Activated naive CD4-positive, alpha-beta T cell treated with anti-CD3 and anti-CD28 coated beads, Interleukin-2, amount 50 U/mL, for 24 hours (primary cell): ENCODE data around the gene GAS6.

Experiments used
- H3K27ac Mint-ChIP-seq: one replicate; pipeline ENCODE4 v1.8.0; 2021; ENCODE audit warnings: mild to moderate bottlenecking, mixed read lengths
- H3K27me3 Mint-ChIP-seq: one replicate; pipeline ENCODE4 v1.8.0; 2021; ENCODE audit warnings: mixed read lengths
- H3K36me3 Mint-ChIP-seq: one replicate; pipeline ENCODE4 v1.8.0; 2021; ENCODE audit warnings: mixed read lengths
- H3K4me1 Mint-ChIP-seq: one replicate; pipeline ENCODE4 v1.8.0; 2021; ENCODE audit warnings: mixed read lengths
- H3K4me3 Mint-ChIP-seq: one replicate; pipeline ENCODE4 v1.8.0; 2021; ENCODE audit warnings: mild to moderate bottlenecking, mixed read lengths
- H3K9me3 Mint-ChIP-seq: one replicate; pipeline ENCODE4 v1.8.0; 2021; ENCODE audit warnings: mixed read lengths

Gene GAS6

GRCh38 chr13:113852536-113853517 lies 11.0 kb downstream of the GAS6 start:
- Mint-ChIP-seq H3K36me3 (no peaks in the 10 kb centered on the region), H3K27ac (no peak overlapping the region), H3K27me3 (no peaks in the 10 kb centered on the region), H3K4me1 (peaks cover 13% of the 10 kb centered on the region), H3K4me3 (no peak overlapping the region), H3K9me3 (no peaks in the 10 kb centered on the region)

- Mint-ChIP-seq H3K9me3 (no peaks in the 10 kb centered on the region), H3K4me1 (peaks cover 13% of the 10 kb centered on the region), H3K27ac (no peak overlapping the region), H3K36me3 (no peaks in the 10 kb centered on the region), H3K4me3 (no peak overlapping the region), H3K27me3 (no peaks in the 10 kb centered on the region)
Measured at GRCh38 chr13:113851826-113852535, 11.9 kb downstream of the GAS6 start.

- Mint-ChIP-seq H3K9me3 (no peaks in the 10 kb centered on the region), H3K4me3 (no peak overlapping the region), H3K27me3 (no peaks in the 10 kb centered on the region), H3K4me1 (peaks cover 17% of the 10 kb centered on the region), H3K36me3 (no peaks in the 10 kb centered on the region), H3K27ac (no peak overlapping the region)
Measured at GRCh38 chr13:113851480-113851803, 12.4 kb downstream of the GAS6 start.

DNA sequence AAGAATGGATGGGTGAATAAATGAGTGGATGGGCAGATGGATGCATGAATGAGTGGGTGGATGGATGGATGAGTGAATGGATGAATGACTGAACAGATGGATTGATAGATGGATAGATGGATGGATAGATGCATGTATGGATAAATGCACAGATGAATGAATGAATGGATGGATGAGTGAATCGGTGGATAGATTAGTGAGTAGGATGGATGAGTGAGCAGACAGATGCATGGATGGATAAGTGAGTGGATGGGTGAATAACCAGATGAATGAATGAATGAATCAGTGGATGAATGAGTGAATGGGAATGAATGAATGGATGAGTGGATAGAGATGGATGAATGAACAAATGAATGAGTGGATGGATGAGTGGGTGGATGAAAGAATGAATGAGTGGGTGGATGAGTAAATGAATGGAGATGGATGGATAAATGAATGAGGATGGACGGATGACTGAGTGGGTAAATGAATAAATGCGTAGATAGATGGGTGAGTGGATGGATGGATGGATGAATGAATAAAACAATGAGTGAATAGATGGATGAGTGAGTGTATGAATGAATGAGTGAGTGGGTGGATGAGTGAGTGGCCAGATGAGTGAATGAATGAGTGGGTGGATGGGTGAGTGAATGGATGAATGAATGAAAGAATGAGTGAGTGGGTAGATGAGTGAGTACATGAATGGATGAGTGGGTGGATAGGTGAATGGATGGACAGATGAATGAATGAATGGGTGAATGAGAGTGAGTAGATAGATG lies 13.0 kb downstream of the GAS6 start:
- no peaks in the 10 kb centered on the region for H3K9me3 Mint-ChIP-seq
- H3K27ac Mint-ChIP-seq = no peak overlapping the region
- H3K36me3 Mint-ChIP-seq = no peaks in the 10 kb centered on the region
- H3K4me1 Mint-ChIP-seq = peaks cover 22% of the 10 kb centered on the region
- H3K27me3 Mint-ChIP-seq = no peaks in the 10 kb centered on the region
- no peak overlapping the region for H3K4me3 Mint-ChIP-seq

DNA sequence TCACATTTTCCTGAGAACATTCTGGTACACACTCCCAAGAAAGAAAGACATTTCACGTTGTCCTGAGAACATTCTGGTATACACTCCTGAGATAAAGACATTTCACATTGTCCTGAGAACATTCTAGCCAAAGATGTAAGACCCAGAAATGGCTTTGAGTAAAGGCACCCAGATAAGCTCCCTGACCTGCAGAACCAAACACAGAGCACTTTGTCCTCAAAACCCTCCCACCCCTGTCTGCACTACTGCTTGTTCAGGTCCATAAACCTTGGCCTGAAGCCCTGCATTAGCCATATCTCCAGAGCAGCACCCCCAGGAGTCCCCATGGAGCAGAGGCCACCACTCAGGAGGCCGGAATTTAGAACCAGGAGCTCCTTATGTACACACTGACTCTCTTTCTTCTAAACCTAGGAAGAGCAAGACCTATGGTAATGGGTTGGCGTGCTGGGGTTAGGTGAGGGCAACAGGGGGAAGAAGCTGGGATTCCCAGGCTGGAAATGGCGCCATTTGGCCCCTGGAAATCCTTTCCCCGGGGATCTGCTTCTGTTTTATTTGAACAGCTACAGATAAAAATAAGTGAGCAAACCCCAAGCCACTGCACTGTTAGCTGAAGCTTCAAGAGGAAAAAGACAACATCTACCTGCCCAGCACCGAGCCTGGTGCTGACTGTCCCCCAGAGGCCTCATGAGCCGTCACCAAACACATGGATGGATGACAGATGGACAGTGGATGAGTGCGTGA lies 13.7 kb downstream of the GAS6 start:
- Mint-ChIP-seq H3K36me3 (no peaks in the 10 kb centered on the region), H3K27ac (no peak overlapping the region), H3K27me3 (no peaks in the 10 kb centered on the region), H3K4me1 (peaks cover 29% of the 10 kb centered on the region), H3K4me3 (no peak overlapping the region), H3K9me3 (no peaks in the 10 kb centered on the region)

DNA sequence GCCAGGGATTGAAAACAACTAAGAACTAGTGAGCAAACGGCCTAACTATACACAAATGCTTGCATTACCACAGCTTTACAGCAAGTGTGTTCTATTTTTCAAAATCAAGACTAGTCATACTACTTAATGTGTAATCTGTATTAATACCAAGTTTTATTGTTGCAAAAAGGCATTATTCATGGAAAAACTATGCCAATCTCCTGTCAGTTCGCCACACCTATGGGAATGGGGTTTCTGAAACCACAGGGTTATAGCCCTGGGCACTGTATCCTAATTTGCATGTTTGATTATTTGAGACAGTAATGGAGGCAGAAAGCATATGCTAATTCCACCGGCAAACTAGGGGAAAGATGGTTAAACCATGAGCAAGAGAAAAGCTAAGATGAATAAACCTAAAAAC lies 14.3 kb downstream of the GAS6 start:
- Mint-ChIP-seq H3K36me3 (no peaks in the 10 kb centered on the region), H3K4me1 (peaks cover 31% of the 10 kb centered on the region), H3K27ac (no peak overlapping the region), H3K27me3 (no peaks in the 10 kb centered on the region), H3K4me3 (no peak overlapping the region), H3K9me3 (no peaks in the 10 kb centered on the region)

DNA sequence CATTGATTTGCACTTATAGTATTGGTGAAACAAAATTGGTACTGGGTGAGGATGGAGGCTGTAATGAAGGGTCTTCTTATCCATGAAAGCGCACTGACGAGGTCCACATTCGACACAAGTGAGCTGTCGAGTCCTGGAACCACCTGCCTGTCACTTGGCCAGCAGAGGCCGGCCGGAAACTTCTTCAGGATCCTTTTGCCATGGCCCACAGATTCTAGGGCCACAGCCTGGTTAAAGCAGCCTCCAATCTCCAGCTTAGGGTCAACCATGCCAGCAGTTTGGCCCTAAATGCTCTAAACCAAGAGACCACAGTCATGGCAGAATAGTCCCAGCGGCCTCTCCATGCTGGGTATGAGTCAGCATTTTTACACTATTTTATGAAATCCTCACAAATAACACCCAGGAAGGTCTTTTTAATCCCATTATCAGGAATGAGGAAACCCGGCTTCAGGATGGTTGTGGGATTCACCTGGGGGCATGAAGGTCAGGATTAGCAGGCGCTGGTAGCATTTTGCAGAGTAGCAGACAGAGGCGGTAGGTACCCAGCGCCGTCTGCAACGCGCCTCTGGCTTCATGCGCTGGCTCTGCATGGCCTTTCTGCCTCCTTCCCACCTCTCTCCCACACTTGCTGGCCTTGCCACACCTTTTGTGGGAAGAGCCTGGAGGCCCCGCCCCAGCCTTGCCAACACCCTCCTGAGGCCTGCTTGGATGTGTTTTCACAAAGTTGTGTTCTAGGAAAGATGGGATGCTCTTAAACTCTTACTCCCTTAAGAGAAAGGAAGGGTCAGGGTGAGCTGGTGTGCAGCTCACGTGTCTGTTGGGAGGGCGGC lies 15.2 kb downstream of the GAS6 start:
- no peaks in the 10 kb centered on the region for H3K27me3 Mint-ChIP-seq
- H3K27ac Mint-ChIP-seq = no peak overlapping the region
- H3K4me1 Mint-ChIP-seq = peaks cover 30% of the 10 kb centered on the region
- no peak overlapping the region for H3K4me3 Mint-ChIP-seq
- H3K36me3 Mint-ChIP-seq = no peaks in the 10 kb centered on the region
- no peaks in the 10 kb centered on the region for H3K9me3 Mint-ChIP-seq

- Mint-ChIP-seq H3K9me3 (no peaks in the 10 kb centered on the region), H3K27me3 (no peaks in the 10 kb centered on the region), H3K27ac (no peak overlapping the region), H3K36me3 (no peaks in the 10 kb centered on the region), H3K4me3 (no peak overlapping the region), H3K4me1 (peaks cover 29% of the 10 kb centered on the region)
Measured at GRCh38 chr13:113848020-113848419, 15.9 kb downstream of the GAS6 start.

GRCh38 chr13:113846636-113847318 lies 17.1 kb downstream of the GAS6 start:
- Mint-ChIP-seq H3K27ac (no peak overlapping the region), H3K27me3 (no peaks in the 10 kb centered on the region), H3K36me3 (no peaks in the 10 kb centered on the region), H3K4me3 (peak overlapping the region; percentile 66), H3K4me1 (peaks cover 36% of the 10 kb centered on the region), H3K9me3 (no peaks in the 10 kb centered on the region)

GRCh38 chr13:113845723-113846635 lies 17.9 kb downstream of the GAS6 start:
- no peak overlapping the region for H3K27ac Mint-ChIP-seq
- H3K4me1 Mint-ChIP-seq = peaks cover 41% of the 10 kb centered on the region
- H3K27me3 Mint-ChIP-seq = no peaks in the 10 kb centered on the region
- no peaks in the 10 kb centered on the region for H3K9me3 Mint-ChIP-seq
- peak overlapping the region; percentile 66 for H3K4me3 Mint-ChIP-seq
- H3K36me3 Mint-ChIP-seq = no peaks in the 10 kb centered on the region

- H3K4me3 Mint-ChIP-seq = no peak overlapping the region
- no peaks in the 10 kb centered on the region for H3K9me3 Mint-ChIP-seq
- no peaks in the 10 kb centered on the region for H3K27me3 Mint-ChIP-seq
- no peaks in the 10 kb centered on the region for H3K36me3 Mint-ChIP-seq
- H3K27ac Mint-ChIP-seq = no peak overlapping the region
- H3K4me1 Mint-ChIP-seq = peaks cover 41% of the 10 kb centered on the region
Measured at GRCh38 chr13:113845055-113845454, 18.8 kb downstream of the GAS6 start.

DNA sequence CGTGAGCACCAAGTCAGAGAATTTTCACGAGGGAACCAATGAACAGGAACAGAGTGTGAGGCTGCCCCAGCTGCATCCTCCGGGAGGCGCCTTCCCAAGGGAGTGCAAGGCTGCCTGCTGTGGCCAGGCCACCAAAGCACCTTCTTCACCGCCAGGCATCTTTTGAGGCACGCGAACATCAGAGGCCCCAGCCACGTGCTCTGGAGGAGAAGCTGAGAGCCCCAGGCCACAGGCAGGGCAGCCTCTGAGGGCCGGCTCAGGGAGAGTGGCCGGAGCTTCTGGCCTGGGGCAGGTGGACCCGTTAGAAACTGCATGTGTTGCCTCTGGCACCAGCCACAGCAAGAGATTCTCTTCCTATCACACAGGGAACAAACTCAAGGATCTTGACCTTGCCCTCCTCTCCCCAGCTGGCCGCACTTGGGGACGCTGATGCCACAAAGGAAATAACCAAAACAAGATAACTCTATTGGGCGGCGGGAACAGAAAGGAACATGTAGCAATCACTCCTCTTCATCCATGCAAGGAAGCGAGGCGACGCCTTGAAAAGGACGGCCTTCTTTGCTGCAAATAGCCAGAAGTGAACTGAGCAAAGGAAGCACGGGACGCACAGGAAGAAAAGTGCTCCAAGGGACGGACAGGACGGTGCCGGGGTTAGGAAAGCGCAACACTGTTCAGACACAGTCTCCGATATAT lies 19.9 kb downstream of the GAS6 start:
- peak overlapping the region; percentile 33 for H3K4me3 Mint-ChIP-seq
- no peak overlapping the region for H3K27ac Mint-ChIP-seq
- H3K4me1 Mint-ChIP-seq = peaks cover 41% of the 10 kb centered on the region
- no peaks in the 10 kb centered on the region for H3K27me3 Mint-ChIP-seq
- H3K36me3 Mint-ChIP-seq = no peaks in the 10 kb centered on the region
- no peaks in the 10 kb centered on the region for H3K9me3 Mint-ChIP-seq
